Stimulated activated naive CD4-positive, alpha-beta T cell treated with Interleukin-2 at 50 U/mL for 16 hours (primary cell): ENCODE results near the gene WFDC2.
"Not testable (repeated sequence)": the region's sequence is repeated elsewhere in the genome, so short reads cannot be mapped to it uniquely, and the experiment has no call there.

Experiments used
- DNase-seq: peaks from one replicate; lab custom pipeline; 2025; lab: John Stamatoyannopoulos, UW

The WFDC2 gene

DNA sequence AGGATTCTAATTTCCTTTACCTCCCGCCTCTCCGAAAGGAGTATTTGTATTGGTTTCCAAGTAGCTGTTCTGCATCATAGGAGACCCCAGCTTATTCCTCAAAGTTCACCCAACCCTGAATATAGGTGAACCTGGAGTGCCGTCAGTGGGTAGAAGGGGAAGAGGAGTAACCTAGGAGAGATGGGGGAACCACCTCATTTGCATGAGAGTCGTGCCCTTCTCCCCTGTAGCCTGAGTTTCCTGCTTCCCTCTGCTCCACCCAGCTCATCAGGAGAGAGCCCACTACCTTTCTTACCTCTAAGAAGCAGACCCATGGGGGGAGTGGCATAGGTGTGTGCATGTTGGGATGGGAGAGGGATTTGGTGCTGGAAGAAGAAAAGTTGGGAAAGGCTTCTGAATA lies 17.3 kb upstream of the WFDC2 start:
- DNase-seq, result no peak

- DNase-seq, result no peak
Measured at GRCh38 chr20:45452772-45453691, 16.5 kb upstream of the WFDC2 start.

DNA sequence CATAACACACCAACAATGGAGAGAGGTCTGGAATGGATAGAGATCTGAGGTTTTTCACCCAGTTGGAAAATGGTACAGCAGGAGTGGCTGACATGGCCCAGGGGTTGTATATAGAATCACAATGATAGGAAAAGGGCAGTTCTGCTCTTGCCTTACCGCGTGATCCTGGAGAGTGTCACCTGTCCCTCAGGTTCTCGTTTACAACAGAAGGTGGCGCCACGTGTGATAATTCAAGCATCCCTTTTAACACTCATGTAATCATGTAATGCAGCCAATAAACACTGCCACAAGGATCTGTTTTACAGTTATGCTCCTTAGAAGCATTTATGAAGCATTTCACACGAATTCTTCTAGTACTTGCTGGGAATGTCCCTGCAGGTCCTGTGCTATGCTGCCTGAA lies 12.9 kb upstream of the WFDC2 start:
- no peak for DNase-seq

GRCh38 chr20:45459606-45460005 lies 9.9 kb upstream of the WFDC2 start:
- no peak for DNase-seq

GRCh38 chr20:45461225-45461624 lies 8.3 kb upstream of the WFDC2 start:
- no peak for DNase-seq

DNA sequence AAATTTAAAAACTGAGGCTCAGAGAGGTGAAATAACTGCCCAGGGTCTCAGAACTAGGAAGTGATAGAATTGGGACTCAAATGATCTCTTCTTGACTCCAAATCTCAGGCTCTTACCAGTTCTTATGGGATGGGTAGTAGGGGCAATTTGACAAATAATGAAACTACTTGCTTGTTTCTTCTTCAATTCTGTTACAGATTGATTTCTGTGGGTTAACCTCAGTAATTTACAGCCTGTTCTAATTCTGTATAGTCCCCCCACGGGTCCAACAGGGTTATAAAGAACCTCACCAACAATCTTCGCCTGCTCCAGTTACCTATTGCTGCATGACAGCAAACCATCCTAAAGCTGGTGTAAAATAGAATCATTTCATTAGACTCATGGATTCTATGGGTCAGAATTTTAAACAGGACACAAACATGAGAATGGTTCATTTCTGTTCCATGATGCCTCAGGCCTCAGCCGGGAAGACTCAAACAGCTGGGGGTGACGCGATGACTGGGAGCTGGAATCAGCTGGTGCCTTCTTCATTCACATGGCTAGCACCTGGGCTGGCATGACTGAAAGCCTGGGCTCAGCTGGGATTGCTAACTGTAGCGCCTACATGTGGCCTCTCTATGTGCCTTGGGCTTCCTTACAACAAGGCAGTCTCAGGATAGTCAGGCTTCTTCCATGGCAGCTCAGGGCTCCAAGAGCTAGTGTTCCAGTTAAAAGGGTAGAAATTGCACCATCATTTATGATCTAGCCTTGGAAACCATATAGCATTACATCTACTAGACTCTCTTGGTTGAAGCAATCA lies 6.6 kb upstream of the WFDC2 start:
- no peak for DNase-seq

DNA sequence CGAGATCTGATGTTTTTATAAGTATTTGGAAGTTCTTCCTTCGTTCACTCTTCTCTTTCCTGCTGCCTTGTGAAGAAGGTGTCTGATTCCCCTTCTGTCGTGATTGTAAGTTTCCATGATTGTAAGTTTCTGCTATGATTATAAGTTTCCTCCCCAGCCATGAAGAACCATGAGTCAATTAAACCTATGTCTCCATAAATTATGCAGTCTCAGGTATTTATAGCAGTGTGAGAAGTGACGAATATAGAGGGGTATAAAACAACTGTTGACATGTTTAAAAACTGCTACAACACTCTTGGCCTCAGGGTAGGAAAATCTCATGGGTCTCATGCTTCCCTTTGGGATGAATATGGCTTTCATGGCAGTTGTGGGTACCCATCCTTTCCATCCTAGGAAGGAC lies 5.8 kb upstream of the WFDC2 start:
- DNase-seq, result no peak

DNA sequence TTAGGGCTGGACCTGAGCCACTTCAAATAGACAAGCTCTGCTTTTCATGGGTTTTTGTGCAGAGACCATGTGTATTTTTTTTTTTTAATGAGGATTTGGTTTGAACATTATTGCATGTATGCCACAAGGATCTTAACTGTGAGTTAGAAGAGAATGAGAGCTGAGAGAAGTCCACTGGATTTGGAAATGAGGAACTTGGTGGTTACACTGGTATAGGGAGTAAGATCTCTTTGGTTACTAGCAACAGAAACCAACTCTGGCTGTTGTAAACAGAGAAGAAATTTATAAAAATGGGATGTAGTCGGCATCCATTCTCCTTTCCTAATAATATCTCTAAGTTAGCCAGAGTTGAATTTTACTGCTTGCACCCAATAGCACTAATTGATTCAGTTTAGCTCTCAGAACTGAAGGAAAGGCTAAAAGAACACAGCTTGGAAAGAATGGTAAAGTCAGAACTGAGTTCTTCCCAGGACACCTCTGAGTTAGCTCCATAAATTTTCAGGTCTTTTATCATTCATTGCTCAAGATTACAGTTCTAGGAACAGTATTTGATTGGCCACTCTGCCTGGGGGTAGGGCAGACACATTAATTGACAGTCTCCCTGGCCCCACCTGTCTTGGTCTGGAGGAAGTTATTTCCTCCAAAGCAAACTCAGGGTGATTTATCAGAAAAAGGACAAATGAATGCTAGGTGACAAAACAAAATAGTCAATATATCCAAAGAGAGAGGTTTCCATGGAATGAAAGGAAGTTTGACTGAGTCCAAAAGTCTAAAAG lies 3.9 kb upstream of the WFDC2 start:
- DNase-seq, result no peak

- no peak for DNase-seq
Measured at GRCh38 chr20:45467172-45467571, 2.4 kb upstream of the WFDC2 start.

DNA sequence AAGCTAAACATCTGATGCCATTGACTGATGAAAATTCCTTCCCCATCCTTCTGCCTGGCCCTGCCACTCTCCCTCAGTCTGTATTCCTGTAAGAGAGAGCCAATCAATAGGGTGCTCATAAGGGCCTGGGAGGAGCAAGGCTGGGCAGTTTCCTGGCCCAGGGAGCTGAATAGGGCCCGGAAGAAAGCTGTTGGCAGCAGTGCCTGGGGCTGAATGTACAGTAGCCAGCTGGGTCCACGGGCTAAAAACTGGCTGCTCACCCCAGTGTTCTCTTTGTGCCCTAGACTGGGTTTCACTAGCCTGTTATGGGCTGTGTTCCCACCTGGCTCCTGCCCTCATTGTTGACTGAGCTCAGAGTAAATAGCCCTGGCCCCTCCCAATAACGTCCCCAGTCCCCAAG lies 1.7 kb upstream of the WFDC2 start:
- DNase-seq, result no peak

DNA sequence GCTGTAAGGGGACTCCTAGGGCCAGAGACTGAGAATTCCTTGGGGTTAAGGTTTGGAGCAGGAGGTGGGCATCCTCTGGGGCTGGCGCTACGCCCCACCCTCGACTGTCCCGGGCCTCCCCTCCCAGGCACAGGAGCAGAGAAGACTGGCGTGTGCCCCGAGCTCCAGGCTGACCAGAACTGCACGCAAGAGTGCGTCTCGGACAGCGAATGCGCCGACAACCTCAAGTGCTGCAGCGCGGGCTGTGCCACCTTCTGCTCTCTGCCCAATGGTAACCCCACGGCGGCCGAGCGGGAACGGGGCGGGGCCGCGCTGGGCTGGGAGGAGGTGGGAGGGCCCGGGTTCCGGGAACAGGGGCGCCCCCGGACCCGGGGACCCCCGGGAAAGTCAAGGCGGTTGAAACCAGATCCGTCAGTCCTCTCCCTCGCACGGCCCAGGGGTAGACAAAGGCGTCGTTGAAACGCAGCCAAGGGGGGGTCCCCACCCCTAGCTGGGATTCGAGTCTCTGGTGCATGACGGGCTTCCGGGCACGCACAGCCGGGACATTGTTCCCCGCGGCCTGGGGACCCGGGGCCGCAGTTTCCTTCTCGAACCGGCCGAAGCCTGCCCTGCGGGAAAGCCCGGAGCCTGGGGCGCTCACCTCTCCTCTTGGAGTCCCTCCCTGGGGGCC lies 844 bp downstream of the WFDC2 start:
- no peak for DNase-seq

- DNase-seq, result no peak
Measured at GRCh38 chr20:45470937-45471336, 1.4 kb downstream of the WFDC2 start.

GRCh38 chr20:45472286-45472685 lies 2.7 kb downstream of the WFDC2 start:
- DNase-seq, result not testable (repeated sequence)

DNA sequence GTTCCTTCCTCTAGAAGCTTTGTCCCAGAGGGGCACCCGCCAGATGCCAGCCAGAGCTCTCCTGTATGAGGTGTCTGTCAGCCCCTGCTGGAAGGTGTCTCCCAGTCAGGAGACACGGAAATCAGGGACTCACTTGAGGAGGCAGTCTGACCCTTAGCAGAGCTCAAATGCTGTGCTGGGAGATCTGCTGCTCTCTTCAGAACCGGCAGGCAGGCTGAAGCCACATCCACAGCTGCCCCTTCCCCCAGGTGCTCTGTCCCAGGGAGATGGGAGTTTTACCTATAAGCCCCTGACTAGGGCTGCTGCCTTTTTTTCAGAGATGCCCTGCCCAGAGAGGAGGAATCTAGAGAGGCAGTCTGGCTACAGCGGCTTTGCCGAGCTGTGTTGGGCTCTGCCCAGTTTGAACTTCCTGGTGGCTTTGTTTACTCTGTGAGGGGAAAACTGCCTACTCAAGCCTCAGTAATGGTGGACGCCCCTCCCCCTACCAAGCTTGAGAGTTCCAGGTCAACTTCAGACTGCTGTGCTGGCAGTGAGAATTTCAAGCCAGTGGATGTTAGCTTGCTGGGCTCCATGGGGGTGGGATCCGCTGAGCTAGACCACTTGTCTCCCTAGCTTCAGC lies 8.1 kb downstream of the WFDC2 start:
- not testable (repeated sequence) for DNase-seq

- DNase-seq, result no peak
Measured at GRCh38 chr20:45479822-45480221, 10.3 kb downstream of the WFDC2 start.

GRCh38 chr20:45484676-45485075 lies 15.1 kb downstream of the WFDC2 start:
- no peak for DNase-seq

- DNase-seq, result no peak
Measured at GRCh38 chr20:45485388-45485787, 15.8 kb downstream of the WFDC2 start.

- no peak for DNase-seq
Measured at GRCh38 chr20:45487231-45487635, 17.7 kb downstream of the WFDC2 start.

- DNase-seq, result no peak
Measured at GRCh38 chr20:45489083-45489531, 19.6 kb downstream of the WFDC2 start.

GRCh38 chr20:45495501-45495941 lies 26.0 kb downstream of the WFDC2 start:
- DNase-seq, result no peak

- DNase-seq, result no peak
Measured at GRCh38 chr20:45496166-45496565, 26.6 kb downstream of the WFDC2 start.
